Fibroblast of lung (primary cell): ENCODE measurements around the gene CALM1.

Experiments used
- CTCF ChIP-seq, 2 donors: IDR thresholded peaks in 1 of 2; conservative IDR thresholded peaks in 1 of 2; 1 replicate in 1 of 2; 2 replicates in 1 of 2; pipeline ENCODE4 v1.5.1; 2011 to 2012; ENCODE audit warnings: low read length in 2 of 2, control low read depth in 1 of 2, inconsistent platforms in 1 of 2, low read depth in 1 of 2, mild to moderate bottlenecking in 1 of 2
- EZH2 ChIP-seq: IDR thresholded peaks from 2 replicates; pipeline ENCODE4 v1.5.1; 2012; ENCODE audit warnings: low read length, control low read depth, mild to moderate bottlenecking; ENCODE audit errors: missing control alignments

GRCh38 chr14:90373887-90374286 is 22.9 kb upstream of the CALM1 start:
- no peak for TF ChIP-seq CTCF (conservative IDR thresholded peaks at IDR 0.05 in 1 of 2, IDR thresholded peaks at IDR 0.05 in 1 of 2; ENCODE audit: low read depth in 1 of 2, low read length in 2 of 2)
- TF ChIP-seq EZH2 = no peak
